Upper lobe of left lung (tissue), 6 donors: ENCODE results near the gene AHRR. TPM values are rescaled to one million over a fixed set of nuclear protein-coding genes. Genes with fewer than 3 reads are reported as not detected.

Experiments
- ATAC-seq, 2 donors: fragments of 200-7000 bp; cut with Tn5 transposase; one replicate each; pipeline ENCODE4 v1.9.1; 2022; ENCODE audit warnings: mild to moderate bottlenecking in 2 of 2, moderate library complexity in 2 of 2; ENCODE audit not compliant: low FRiP score in 2 of 2
- DNase-seq, 2 donors: peaks; one replicate each; pipeline ENCODE4 v3.0.0-alpha.2; 2019 to 2020
- H3K27ac ChIP-seq, 4 donors: fragments of 200-600 bp; sonication (generic); one replicate each; pipeline ENCODE4 v1.5.1; 2016 to 2019
- H3K27me3 ChIP-seq, 4 donors: fragments of 200-600 bp; sonication (generic); one replicate each; pipeline ENCODE4 v1.5.1; 2017 to 2019
- H3K36me3 ChIP-seq, 4 donors: fragments of 200-600 bp; sonication (generic); one replicate each; pipeline ENCODE4 v1.5.1; 2016 to 2019
- H3K4me1 ChIP-seq, 4 donors: fragments of 200-600 bp; sonication (generic); one replicate each; pipeline ENCODE4 v1.5.1; 2018 to 2019
- H3K4me3 ChIP-seq, 4 donors: fragments of 200-600 bp; sonication (generic); one replicate each; pipeline ENCODE4 v1.5.1; 2017 to 2019; ENCODE audit warnings: mild to moderate bottlenecking in 2 of 4, moderate library complexity in 1 of 4
- H3K9me3 ChIP-seq, 4 donors: fragments of 200-600 bp; sonication (generic); one replicate each; pipeline ENCODE4 v1.5.1; 2018 to 2019
- CTCF ChIP-seq, 6 experiments: fragments of 450-650 bp in 4 of 6; fragments of 200-600 bp in 2 of 6; sonication (generic) in 2 of 6; IDR thresholded peaks; one replicate each; pipeline ENCODE4 v1.5.1; 2016 to 2019; ENCODE audit warnings: antibody characterized with exemption in 6 of 6
- EP300 ChIP-seq, 4 donors: sonication (generic); formaldehyde crosslinking; IDR thresholded peaks; one replicate each; pipeline ENCODE4 v1.5.1; 2017; ENCODE audit warnings: antibody characterized with exemption in 4 of 4, control low read depth in 2 of 4
- POLR2A ChIP-seq, 4 donors: fragments of 450-650 bp; IDR thresholded peaks; one replicate each; pipeline ENCODE4 v1.5.1; 2016 to 2017; ENCODE audit warnings: antibody characterized with exemption in 4 of 4, mild to moderate bottlenecking in 2 of 4
- POLR2AphosphoS5 ChIP-seq, 2 donors: sonication (generic); formaldehyde crosslinking; IDR thresholded peaks; one replicate each; pipeline ENCODE4 v1.5.1; 2017; ENCODE audit warnings: antibody characterized with exemption in 2 of 2
- WGBS, 2 donors: methylation state at CpG; one replicate each; pipeline ENCODE4 v1.1.5; 2017 to 2018; 5-methylcytosine and 5-hydroxymethylcytosine counted together
- total RNA-seq, 6 donors: library from RNA; depleted of rRNA in 4 of 6; stranded (reverse); fragments of >200 nt in 4 of 6; gene quantifications; one replicate each; pipeline versions ENCODE4 v1.1.0 to v1.2.1, GENCODE V29; 2016 to 2021
- donor health status: DM: no; HTN: no; CAD: no; lungs with moderate emphysema.
- donor health status: DM: no; HTN: yes; CAD: no; lungs with severe emphysema.

AHRR gene
- total RNA-seq, 6 donors from 2014 or later = 1.3 to 8.6 (median 4.4) TPM

- Histone ChIP-seq H3K4me1 (peaks cover 8 to 44% (median 18%) of the 10 kb centered on the region in 4 donors), H3K27ac (peak overlapping the region in 1 of 4 donors; percentile 69), H3K27me3 (no peaks in the 10 kb centered on the region), H3K4me3 (peak overlapping the region in 3 of 4 donors; percentile 30 to 57 (median 42)), H3K9me3 (no peaks in the 10 kb centered on the region), H3K36me3 (no peaks in the 10 kb centered on the region)
- peak; percentile 21 to 82 for DNase-seq
- no peak for TF ChIP-seq CTCF (IDR thresholded peaks at IDR 0.05)
- no peak for TF ChIP-seq POLR2A (IDR thresholded peaks at IDR 0.05)
- no peak for TF ChIP-seq POLR2AphosphoS5 (IDR thresholded peaks at IDR 0.05)
- TF ChIP-seq EP300 (IDR thresholded peaks at IDR 0.05) = no peak
- WGBS, 2 donors = 57% methylated on average over 7 to 26 of the region's 27 CpGs
- no peak for ATAC-seq
Observed at GRCh38 chr5:372996-373709, 51.6 kb downstream of the AHRR start.

- H3K27me3 ChIP-seq = no peaks in the 10 kb centered on the region
- TF ChIP-seq POLR2AphosphoS5 (IDR thresholded peaks at IDR 0.05) = no peak
- peak overlapping the region in 3 of 4 donors; percentile 30 to 57 (median 42) for H3K4me3 ChIP-seq
- no peaks in the 10 kb centered on the region for H3K9me3 ChIP-seq
- 9 to 40% methylated on average over 2 to 27 of the region's 86 CpGs for WGBS, 2 donors
- ATAC-seq = peak in 1 of 2 donors; percentile 54
- DNase-seq = peak; percentile 43 to 93
- peaks cover 5 to 36% (median 15%) of the 10 kb centered on the region in 4 donors for H3K4me1 ChIP-seq
- no peaks in the 10 kb centered on the region for H3K36me3 ChIP-seq
- peak overlapping the region in 1 of 4 donors; percentile 69 for H3K27ac ChIP-seq
Observed at GRCh38 chr5:373710-374602, 52.4 kb downstream of the AHRR start.

DNA sequence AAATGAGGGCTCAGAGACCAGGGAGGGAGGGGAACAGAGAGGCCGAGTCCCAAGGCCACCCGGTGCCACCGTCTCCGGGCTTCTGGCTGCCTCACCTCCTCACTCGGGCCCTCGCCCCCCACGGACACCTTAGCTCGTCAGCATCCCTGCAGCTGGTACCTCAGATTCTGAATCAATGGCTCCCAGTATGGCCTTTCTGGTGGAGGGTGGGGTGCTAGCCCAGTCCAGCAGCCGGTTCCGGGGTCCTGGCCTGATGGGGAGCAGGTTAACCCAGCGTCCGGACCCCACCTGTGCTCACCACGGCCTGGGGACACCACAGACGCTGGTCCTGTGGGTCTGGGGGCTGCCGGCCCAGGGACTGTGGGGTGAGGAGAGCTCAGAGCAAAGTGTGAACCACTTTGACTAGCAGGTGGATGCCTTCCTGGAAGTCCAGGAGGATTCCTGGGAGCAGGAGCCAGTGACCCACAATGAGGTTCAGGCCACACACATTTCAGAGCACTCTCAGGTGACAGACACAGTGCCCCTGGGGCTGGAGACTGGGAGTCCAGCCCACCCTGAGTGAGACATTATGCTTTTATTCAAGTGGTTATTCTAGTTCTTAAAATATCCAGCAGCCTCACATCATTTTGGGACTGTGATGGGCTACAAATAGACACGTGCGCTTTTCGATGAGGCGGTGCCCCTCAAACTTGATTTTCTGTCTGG lies 53.3 kb downstream of the AHRR start:
- Histone ChIP-seq H3K4me3 (no peak overlapping the region), H3K9me3 (no peaks in the 10 kb centered on the region), H3K4me1 (peaks cover 5 to 31% (median 13%) of the 10 kb centered on the region in 4 donors), H3K36me3 (no peaks in the 10 kb centered on the region), H3K27me3 (no peaks in the 10 kb centered on the region), H3K27ac (no peak overlapping the region)
- no peak for TF ChIP-seq POLR2A (IDR thresholded peaks at IDR 0.05)
- TF ChIP-seq EP300 (IDR thresholded peaks at IDR 0.05) = no peak
- TF ChIP-seq CTCF (IDR thresholded peaks at IDR 0.05) = no peak
- TF ChIP-seq POLR2AphosphoS5 (IDR thresholded peaks at IDR 0.05) = no peak
- WGBS, 2 donors = 81 to 82% methylated on average over 12 to 19 of the region's 19 CpGs
- DNase-seq (peak; percentile 19 to 78), ATAC-seq (no peak)

- Histone ChIP-seq H3K4me3 (no peak overlapping the region), H3K36me3 (no peaks in the 10 kb centered on the region), H3K27ac (no peak overlapping the region), H3K4me1 (peaks cover 5 to 31% (median 13%) of the 10 kb centered on the region in 4 donors), H3K27me3 (no peaks in the 10 kb centered on the region), H3K9me3 (no peaks in the 10 kb centered on the region)
- ATAC-seq (no peak), DNase-seq (peak; percentile 18 to 73)
- TF ChIP-seq EP300 (IDR thresholded peaks at IDR 0.05) = no peak
- TF ChIP-seq CTCF (IDR thresholded peaks at IDR 0.05) = no peak
- TF ChIP-seq POLR2A (IDR thresholded peaks at IDR 0.05) = no peak
- no peak for TF ChIP-seq POLR2AphosphoS5 (IDR thresholded peaks at IDR 0.05)
- WGBS, 2 donors = 93 to 96% methylated on average over 4 to 21 of the region's 21 CpGs
Observed at GRCh38 chr5:375336-375920, 53.9 kb downstream of the AHRR start.
